ENCODE measurements around the gene PRICKLE2.

PRICKLE2 gene

GRCh38 chr3:64117483-64117882, 107.8 kb downstream of the PRICKLE2 start:
- no peak overlapping the region for H2AFZ ChIP-seq (ENCODE audit: low read length)
- no peaks in the 10 kb centered on the region for H3K9me2 ChIP-seq (ENCODE audit: low read depth, low read length)
- H3K27ac ChIP-seq (ENCODE audit: low read depth, low read length, poor library complexity, severe bottlenecking), result no peak overlapping the region
- H3K9me3 ChIP-seq (ENCODE audit: low read length), result no peaks in the 10 kb centered on the region
- H3K79me2 ChIP-seq (ENCODE audit: insufficient read depth, low read length), result no peaks in the 10 kb centered on the region
- no peak for TF ChIP-seq CTCF (IDR thresholded peaks at IDR 0.05; ENCODE audit: low read length)
- no peak for TF ChIP-seq EZH2 (IDR thresholded peaks at IDR 0.05; ENCODE audit: borderline replicate concordance, low read length)
- H3K4me3 ChIP-seq (ENCODE audit: low read depth, low read length, poor library complexity, severe bottlenecking), result no peak overlapping the region
- H3F3A ChIP-seq (ENCODE audit: insufficient read depth, low read length), result no peaks in the 10 kb centered on the region
- H3K4me2 ChIP-seq (ENCODE audit: low read length), result no peak overlapping the region
- no peaks in the 10 kb centered on the region for H3K27me3 ChIP-seq (ENCODE audit: insufficient read depth, low read length)
- H3K4me1 ChIP-seq (ENCODE audit: insufficient read depth, low read length, severe bottlenecking), result no peaks in the 10 kb centered on the region
- no peaks in the 10 kb centered on the region for H3K36me3 ChIP-seq (ENCODE audit: insufficient read depth, low read length)
- H4K20me1 ChIP-seq (ENCODE audit: insufficient read depth, low read length), result no peaks in the 10 kb centered on the region
- no peak overlapping the region for H3K9ac ChIP-seq (ENCODE audit: low read length)

GRCh38 chr3:64114651-64115050, 110.6 kb downstream of the PRICKLE2 start:
- H3K9me3 ChIP-seq (ENCODE audit: low read length), result no peaks in the 10 kb centered on the region
- H3K4me3 ChIP-seq (ENCODE audit: low read depth, low read length, poor library complexity, severe bottlenecking), result no peak overlapping the region

GRCh38 chr3:64111872-64112271, 113.4 kb downstream of the PRICKLE2 start:
- Histone ChIP-seq H3K27ac (ENCODE audit: low read depth, low read length, poor library complexity, severe bottlenecking) (no peak overlapping the region), H3K27me3 (ENCODE audit: insufficient read depth, low read length) (no peaks in the 10 kb centered on the region), H3K9me2 (ENCODE audit: low read depth, low read length) (no peaks in the 10 kb centered on the region), H3K4me1 (ENCODE audit: insufficient read depth, low read length, severe bottlenecking) (no peaks in the 10 kb centered on the region), H3K9me3 (ENCODE audit: low read length) (no peaks in the 10 kb centered on the region), H3K4me3 (ENCODE audit: low read depth, low read length, poor library complexity, severe bottlenecking) (no peak overlapping the region), H3F3A (ENCODE audit: insufficient read depth, low read length) (no peaks in the 10 kb centered on the region), H4K20me1 (ENCODE audit: insufficient read depth, low read length) (no peaks in the 10 kb centered on the region), H3K4me2 (ENCODE audit: low read length) (no peak overlapping the region), H2AFZ (ENCODE audit: low read length) (no peak overlapping the region), H3K9ac (ENCODE audit: low read length) (no peak overlapping the region), H3K36me3 (ENCODE audit: insufficient read depth, low read length) (no peaks in the 10 kb centered on the region), H3K79me2 (ENCODE audit: insufficient read depth, low read length) (no peaks in the 10 kb centered on the region)
- TF ChIP-seq EZH2 (IDR thresholded peaks at IDR 0.05; ENCODE audit: borderline replicate concordance, low read length) (no peak), CTCF (IDR thresholded peaks at IDR 0.05; ENCODE audit: low read length) (no peak)

More at GRCh38 chr3:64114651-64115050, 110.6 kb downstream of the PRICKLE2 start:
- no peaks in the 10 kb centered on the region for H3K27me3 ChIP-seq (ENCODE audit: insufficient read depth, low read length)
- TF ChIP-seq EZH2 (IDR thresholded peaks at IDR 0.05; ENCODE audit: borderline replicate concordance, low read length) (no peak), CTCF (IDR thresholded peaks at IDR 0.05; ENCODE audit: low read length) (no peak)
- no peaks in the 10 kb centered on the region for H3K4me1 ChIP-seq (ENCODE audit: insufficient read depth, low read length, severe bottlenecking)
- H3K27ac ChIP-seq (ENCODE audit: low read depth, low read length, poor library complexity, severe bottlenecking), result no peak overlapping the region
- H3F3A ChIP-seq (ENCODE audit: insufficient read depth, low read length), result no peaks in the 10 kb centered on the region
- H3K4me2 ChIP-seq (ENCODE audit: low read length), result no peak overlapping the region
- no peak overlapping the region for H2AFZ ChIP-seq (ENCODE audit: low read length)
- no peaks in the 10 kb centered on the region for H3K9me2 ChIP-seq (ENCODE audit: low read depth, low read length)
- H3K36me3 ChIP-seq (ENCODE audit: insufficient read depth, low read length), result no peaks in the 10 kb centered on the region
- no peak overlapping the region for H3K9ac ChIP-seq (ENCODE audit: low read length)
- no peaks in the 10 kb centered on the region for H4K20me1 ChIP-seq (ENCODE audit: insufficient read depth, low read length)
- no peaks in the 10 kb centered on the region for H3K79me2 ChIP-seq (ENCODE audit: insufficient read depth, low read length)
